SU-DHL-6 (cell line): ENCODE data around the gene EMC10.
A peak's percentile ranks its signal among the peaks of the same experiment; 100 is the strongest.

Source experiments
- H2AFZ ChIP-seq: fragments of 200-600 bp; sonication (generic); 2 replicates; pipeline ENCODE4 v1.6.1; 2014; ENCODE audit warnings: low read depth, mild to moderate bottlenecking, moderate library complexity, mixed read lengths, antibody characterized with exemption, low read length; ENCODE audit not compliant: severe bottlenecking
- H3F3A ChIP-seq: fragments of 200-600 bp; shearing (Covaris generic); 2 replicates; pipeline ENCODE4 v1.6.0; 2016; ENCODE audit warnings: antibody characterized with exemption, mild to moderate bottlenecking; ENCODE audit not compliant: insufficient read depth
- H3K27ac ChIP-seq: fragments of 200-600 bp; sonication (generic); 2 replicates; pipeline ENCODE4 v1.5.1; 2016; ENCODE audit warnings: low read depth, mild to moderate bottlenecking, low read length, moderate library complexity, mixed read lengths
- H3K27me3 ChIP-seq: fragments of 200-600 bp; sonication (generic), shearing (Covaris generic); 2 replicates; pipeline ENCODE4 v1.6.0; 2014; ENCODE audit warnings: mild to moderate bottlenecking, low read length
- H3K36me3 ChIP-seq: fragments of 200-600 bp; sonication (generic); 2 replicates; pipeline ENCODE4 v1.6.1; 2014; ENCODE audit warnings: mild to moderate bottlenecking, low read length, mixed read lengths
- H3K4me2 ChIP-seq: fragments of 300-600, 200-600 bp; shearing (Covaris generic), sonication (generic); 2 replicates; pipeline ENCODE4 v1.6.0; 2014; ENCODE audit warnings: low read length, low read depth, mild to moderate bottlenecking; ENCODE audit not compliant: poor library complexity, severe bottlenecking
- H3K4me3 ChIP-seq: fragments of 200-600 bp; sonication (generic); 2 replicates; pipeline ENCODE4 v1.5.1; 2014; ENCODE audit warnings: antibody characterized with exemption, low read length, mild to moderate bottlenecking, mixed read lengths; ENCODE audit not compliant: insufficient read depth, poor library complexity, severe bottlenecking
- H3K79me2 ChIP-seq: fragments of 200-600 bp; sonication (generic); 2 replicates; pipeline ENCODE4 v1.6.1; 2014; ENCODE audit warnings: mild to moderate bottlenecking, low read length, moderate library complexity; ENCODE audit not compliant: insufficient read depth
- H3K9ac ChIP-seq: fragments of 200-600 bp; sonication (generic); 2 replicates; pipeline ENCODE4 v1.7.0; 2014; ENCODE audit warnings: mild to moderate bottlenecking, low read length
- H3K9me2 ChIP-seq: fragments of 200-600 bp; sonication (generic); replicated peaks from 2 replicates; pipeline ENCODE4 v1.6.1; 2014; ENCODE audit warnings: low read length; ENCODE audit not compliant: insufficient read depth
- H3K9me3 ChIP-seq: fragments of 200-600 bp; sonication (generic); 2 replicates; pipeline ENCODE4 v1.6.1; 2014; ENCODE audit warnings: low read length, mixed read lengths; ENCODE audit not compliant: insufficient read depth
- H4K20me1 ChIP-seq: fragments of 200-600 bp; sonication (generic); 2 replicates; pipeline ENCODE4 v1.6.1; 2014; ENCODE audit warnings: low read depth, mild to moderate bottlenecking, antibody characterized with exemption, low read length, moderate library complexity, mixed read lengths
- EZH2phosphoT487 ChIP-seq: fragments of 200-600 bp; sonication (generic), shearing (Covaris generic); conservative IDR thresholded peaks from 2 replicates; pipeline ENCODE4 v1.6.1; 2018; ENCODE audit warnings: mild to moderate bottlenecking, antibody characterized with exemption, low read length, moderate library complexity, mixed read lengths
- TF ChIP-seq, protein P1 (sequence below): fragments of 200-600 bp; sonication (generic); IDR thresholded peaks from one replicate; pipeline ENCODE4 v1.5.1; 2017; ENCODE audit warnings: antibody characterized with exemption, mild to moderate bottlenecking, low read length, moderate library complexity; ENCODE audit not compliant: insufficient read depth, poor library complexity, severe bottlenecking

Gene EMC10

DNA sequence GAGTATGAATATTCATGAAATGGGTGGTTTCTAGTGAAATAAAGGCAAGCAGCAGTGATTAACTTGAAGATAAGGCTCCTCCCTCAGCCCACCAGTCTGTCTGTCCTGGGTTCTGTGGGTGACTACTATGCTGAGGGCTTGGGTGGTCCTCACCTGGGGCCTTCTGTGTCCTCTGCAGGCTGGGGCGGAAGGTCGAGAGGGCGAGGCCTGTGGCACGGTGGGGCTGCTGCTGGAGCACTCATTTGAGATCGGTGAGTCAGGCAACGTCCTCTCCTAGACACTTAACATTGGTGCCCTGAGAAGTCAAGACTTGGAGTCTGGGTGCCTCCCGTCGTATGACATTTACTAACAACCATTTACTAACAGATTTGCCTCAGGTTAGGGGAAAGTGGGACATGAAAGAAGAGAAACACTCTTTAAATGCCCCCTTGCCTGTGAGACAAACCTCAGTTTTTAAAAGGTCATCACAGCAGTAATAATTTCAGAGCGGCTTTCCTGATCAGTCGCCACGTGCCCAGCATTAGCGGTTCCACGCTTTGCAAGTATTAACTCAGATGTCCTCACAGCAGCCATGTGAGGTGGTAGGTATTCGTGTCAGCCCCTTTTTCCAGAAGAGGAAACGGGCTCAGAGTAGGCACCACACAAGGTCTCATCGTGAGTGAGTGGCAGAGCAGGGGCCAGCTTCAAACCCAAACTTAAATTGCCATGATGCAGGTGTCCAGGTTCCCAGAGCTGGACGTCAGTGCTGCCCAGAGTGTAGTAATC lies 1.6 kb downstream of the EMC10 start:
- Histone ChIP-seq H3F3A (no peaks in the 10 kb centered on the region), H3K9ac (no peak overlapping the region), H3K9me2 (no peaks in the 10 kb centered on the region), H2AFZ (no peak overlapping the region), H3K27ac (no peak overlapping the region), H3K36me3 (peaks cover 8% of the 10 kb centered on the region; the same call in 1 of the 2 replicates), H3K79me2 (peaks cover 21% of the 10 kb centered on the region), H3K27me3 (no peaks in the 10 kb centered on the region), H3K4me2 (peak overlapping the region; percentile 60), H4K20me1 (no peaks in the 10 kb centered on the region), H3K9me3 (peaks cover 12% of the 10 kb centered on the region; the same call in 1 of the 2 replicates), H3K4me3 (no peak overlapping the region)
- TF ChIP-seq EZH2phosphoT487 = no peak
- TF ChIP-seq, protein P1, sequence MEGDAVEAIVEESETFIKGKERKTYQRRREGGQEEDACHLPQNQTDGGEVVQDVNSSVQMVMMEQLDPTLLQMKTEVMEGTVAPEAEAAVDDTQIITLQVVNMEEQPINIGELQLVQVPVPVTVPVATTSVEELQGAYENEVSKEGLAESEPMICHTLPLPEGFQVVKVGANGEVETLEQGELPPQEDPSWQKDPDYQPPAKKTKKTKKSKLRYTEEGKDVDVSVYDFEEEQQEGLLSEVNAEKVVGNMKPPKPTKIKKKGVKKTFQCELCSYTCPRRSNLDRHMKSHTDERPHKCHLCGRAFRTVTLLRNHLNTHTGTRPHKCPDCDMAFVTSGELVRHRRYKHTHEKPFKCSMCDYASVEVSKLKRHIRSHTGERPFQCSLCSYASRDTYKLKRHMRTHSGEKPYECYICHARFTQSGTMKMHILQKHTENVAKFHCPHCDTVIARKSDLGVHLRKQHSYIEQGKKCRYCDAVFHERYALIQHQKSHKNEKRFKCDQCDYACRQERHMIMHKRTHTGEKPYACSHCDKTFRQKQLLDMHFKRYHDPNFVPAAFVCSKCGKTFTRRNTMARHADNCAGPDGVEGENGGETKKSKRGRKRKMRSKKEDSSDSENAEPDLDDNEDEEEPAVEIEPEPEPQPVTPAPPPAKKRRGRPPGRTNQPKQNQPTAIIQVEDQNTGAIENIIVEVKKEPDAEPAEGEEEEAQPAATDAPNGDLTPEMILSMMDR = no peak

DNA sequence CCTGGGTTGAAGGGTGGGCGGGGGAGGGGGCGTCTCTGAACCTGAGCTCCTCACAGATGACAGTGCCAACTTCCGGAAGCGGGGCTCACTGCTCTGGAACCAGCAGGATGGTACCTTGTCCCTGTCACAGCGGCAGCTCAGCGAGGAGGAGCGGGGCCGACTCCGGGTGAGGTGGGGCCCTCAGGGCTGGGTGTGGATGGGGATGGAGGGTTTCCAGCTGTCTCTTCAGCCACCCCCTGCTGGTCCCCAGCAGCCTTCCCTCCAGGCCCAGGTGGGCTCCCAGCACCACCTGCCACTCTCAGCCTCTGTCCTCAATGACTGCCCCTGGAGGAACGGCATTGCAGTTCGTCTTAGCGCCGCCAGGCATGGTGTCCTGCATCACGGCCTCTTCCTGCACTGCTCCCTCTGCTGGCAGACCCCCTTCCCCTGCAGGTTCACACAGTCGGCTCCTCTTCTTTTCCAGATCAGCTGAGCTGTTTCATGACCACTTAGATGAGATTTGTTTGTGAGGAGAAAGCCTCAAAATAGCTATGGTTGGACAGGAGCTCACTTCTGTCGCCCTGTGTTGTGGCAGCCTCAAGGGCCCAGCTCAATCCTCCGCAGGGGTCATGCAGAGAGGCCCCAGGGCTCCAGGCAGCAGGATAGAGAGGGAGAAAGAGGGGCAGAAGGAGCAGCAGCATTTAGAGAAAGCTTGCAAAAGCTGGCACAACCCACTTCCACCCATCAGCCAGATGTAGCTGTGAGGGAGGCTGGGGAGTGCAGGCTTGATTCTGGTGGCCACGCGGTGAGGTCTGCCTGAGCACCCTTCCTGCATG lies 2.8 kb downstream of the EMC10 start:
- Histone ChIP-seq H3K9me3 (peaks cover 12% of the 10 kb centered on the region; the same call in 1 of the 2 replicates), H3K4me3 (no peak overlapping the region), H3K27ac (no peak overlapping the region), H3K79me2 (peaks cover 21% of the 10 kb centered on the region), H4K20me1 (no peaks in the 10 kb centered on the region), H3K36me3 (peaks cover 8% of the 10 kb centered on the region; the same call in 1 of the 2 replicates), H3F3A (no peaks in the 10 kb centered on the region), H2AFZ (no peak overlapping the region), H3K9ac (no peak overlapping the region), H3K9me2 (no peaks in the 10 kb centered on the region), H3K27me3 (no peaks in the 10 kb centered on the region), H3K4me2 (no peak overlapping the region)
- TF ChIP-seq, protein P1 = no peak
- no peak for TF ChIP-seq EZH2phosphoT487

DNA sequence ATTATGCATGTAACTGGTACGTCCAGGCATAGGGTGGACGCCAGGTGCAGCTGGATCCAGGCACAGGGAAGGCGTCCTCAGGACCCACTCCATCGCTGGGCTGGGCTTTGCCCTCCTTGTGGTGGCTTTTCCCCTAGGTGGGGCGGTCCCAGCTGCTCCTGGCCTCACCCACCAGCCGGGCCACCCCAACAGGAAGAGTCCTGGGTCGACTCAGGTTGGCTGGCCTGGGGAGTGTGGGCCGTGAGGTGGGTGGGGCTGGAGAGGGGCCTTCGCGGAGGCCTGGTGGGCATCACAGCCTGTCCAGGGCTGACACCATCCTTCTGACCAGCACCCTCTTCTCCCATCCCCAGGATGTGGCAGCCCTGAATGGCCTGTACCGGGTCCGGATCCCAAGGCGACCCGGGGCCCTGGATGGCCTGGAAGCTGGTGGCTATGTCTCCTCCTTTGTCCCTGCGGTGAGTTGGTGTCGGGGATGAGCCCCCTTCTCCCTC lies 3.5 kb downstream of the EMC10 start:
- TF ChIP-seq EZH2phosphoT487 = no peak
- TF ChIP-seq, protein P1 = no peak
- Histone ChIP-seq H2AFZ (no peak overlapping the region), H3F3A (no peaks in the 10 kb centered on the region), H3K27me3 (no peaks in the 10 kb centered on the region), H3K9me3 (peaks cover 12% of the 10 kb centered on the region; the same call in 1 of the 2 replicates), H3K36me3 (peaks cover 8% of the 10 kb centered on the region; the same call in 1 of the 2 replicates), H3K4me3 (no peak overlapping the region), H3K4me2 (no peak overlapping the region), H4K20me1 (no peaks in the 10 kb centered on the region), H3K79me2 (peaks cover 21% of the 10 kb centered on the region), H3K9me2 (no peaks in the 10 kb centered on the region), H3K27ac (no peak overlapping the region), H3K9ac (no peak overlapping the region)
